T-helper 2 cell treated with Interferon-gamma antibody and Interleukin-4, amounts not matched to agents 100 ng/mL and 5 ng/mL, for 36 hours (primary cell): Measurements from ENCODE around the gene TTLL11. TPM values are rescaled to one million over a fixed set of nuclear protein-coding genes. Genes with fewer than 3 reads are reported as not detected.
"Not testable (repeated sequence)": the region's sequence is repeated elsewhere in the genome, so short reads cannot be mapped to it uniquely, and the experiment has no call there.

ENCODE experiments used
- intact Hi-C: fragments of 100-400 bp; cut with micrococcal nuclease; formaldehyde crosslinking; loops from one replicate; pipeline ENCODE4 v1.15.1; 2023
- total RNA-seq: library from RNA; stranded (reverse); gene quantifications from 2 replicates; pipeline ENCODE4 v1.2.3, GENCODE V29; 2022

Gene TTLL11
- total RNA-seq, 1 donor from 2014 or later = 2.7 TPM

DNA sequence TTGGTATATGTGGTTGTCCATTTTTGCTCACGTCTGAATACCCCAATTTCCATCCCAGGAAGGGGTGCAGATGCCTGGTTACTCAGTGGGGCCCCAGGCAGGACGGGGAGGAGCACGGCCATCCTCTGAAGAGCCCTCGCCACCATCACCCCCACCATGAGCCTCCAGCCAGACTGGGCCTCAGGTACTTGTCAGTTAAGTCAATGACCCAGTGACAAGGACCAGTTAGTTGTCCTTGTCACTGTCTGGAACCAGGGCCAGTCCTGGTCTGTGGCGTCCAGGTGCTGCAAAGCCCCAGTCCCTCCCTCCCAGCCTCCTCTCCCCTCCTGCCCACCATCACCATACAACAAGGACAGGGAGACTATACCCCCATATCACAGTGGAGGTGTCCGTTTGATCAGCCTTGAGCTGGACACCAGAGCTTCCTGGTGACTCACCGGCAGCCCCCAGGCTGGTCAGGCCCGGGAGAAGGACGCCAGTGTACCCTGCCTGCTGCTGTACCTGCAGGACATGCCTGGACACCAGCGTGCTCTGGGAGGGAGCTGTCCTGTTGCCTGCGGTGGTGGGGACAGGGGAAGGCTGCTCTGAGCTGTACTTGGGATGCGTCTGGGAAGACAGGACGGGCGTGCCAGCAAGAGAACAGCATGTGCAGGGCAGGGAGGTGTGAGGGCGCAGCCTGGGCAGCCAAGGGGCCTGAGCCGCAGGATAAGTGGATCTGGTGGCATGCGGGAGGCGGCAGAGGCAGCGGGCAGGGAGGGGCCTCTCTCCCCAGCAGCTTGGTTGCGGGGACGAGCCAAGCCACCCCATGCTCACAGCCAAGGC, 32.6 kb upstream of the TTLL11 start:
- intact Hi-C loops = loop anchor here (1.0 to 2.0 kb wide), 4 partner anchors 33 to 685 kb away; partner anchors contain the start of genes MORN5 and NDUFA8

DNA sequence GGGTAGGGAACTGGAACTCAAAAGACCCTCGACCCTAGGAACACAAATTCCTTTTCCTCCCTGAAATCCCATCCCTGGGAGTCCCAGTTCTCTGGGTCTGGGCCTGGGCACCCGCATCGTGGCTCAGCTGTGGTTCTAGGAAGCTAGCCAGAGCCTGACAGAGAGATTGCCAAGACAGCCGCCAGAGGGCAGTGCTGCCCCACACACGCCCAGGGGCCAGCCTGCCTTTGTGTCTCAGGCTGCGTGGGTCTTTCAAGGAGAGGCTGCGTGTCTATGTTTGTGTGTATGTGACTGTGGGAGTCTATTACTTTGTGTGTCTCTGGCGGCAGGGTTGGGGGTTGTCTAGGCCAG, 32.0 kb upstream of the TTLL11 start:
- intact Hi-C loops = loop anchor here (1.0 to 2.0 kb wide), 4 partner anchors 34 to 685 kb away; partner anchors contain the start of genes MORN5 and NDUFA8

DNA sequence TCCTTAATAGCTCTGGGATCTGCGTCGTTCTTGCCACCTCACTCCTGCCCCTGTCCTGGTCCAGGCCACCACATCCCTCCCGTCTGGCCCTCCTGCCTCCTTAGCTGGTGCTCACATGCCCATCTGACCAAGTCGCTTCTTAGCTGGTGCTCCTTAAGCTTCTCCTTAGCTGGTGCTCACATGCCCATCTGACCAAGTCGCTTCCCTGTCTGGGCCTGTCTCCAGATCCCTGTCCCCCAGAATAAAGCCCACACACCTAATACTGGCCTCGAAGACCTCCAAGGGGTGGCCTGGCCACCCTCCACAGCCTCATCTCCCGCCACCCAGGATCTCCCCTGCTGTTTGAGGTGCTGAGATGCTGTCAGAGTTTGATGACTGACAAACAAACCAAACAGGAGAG, 31.4 kb upstream of the TTLL11 start:
- intact Hi-C loops = loop anchor here (2.0 kb wide), 2 partner anchors 34 to 328 kb away; partner anchors contain the start of genes MORN5 and NDUFA8

DNA sequence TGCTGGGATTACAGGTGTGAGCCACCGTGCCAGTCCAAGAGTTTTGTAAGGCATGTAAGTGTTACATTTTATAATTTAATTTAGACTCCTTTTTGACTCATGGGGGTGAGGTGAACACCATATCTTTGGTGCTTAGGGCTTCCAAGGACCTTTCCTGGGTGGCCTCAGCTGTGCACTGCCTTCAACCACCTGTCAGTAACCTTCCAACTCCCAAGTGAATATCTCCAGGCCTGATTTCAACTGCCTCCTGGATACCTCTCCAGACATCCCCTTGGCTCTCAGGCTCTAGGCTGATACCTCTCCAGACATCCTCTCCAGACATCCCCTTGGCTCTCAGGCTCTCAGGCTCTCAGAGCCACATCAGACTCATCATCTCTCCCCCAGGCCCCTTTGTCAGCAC, 30.9 kb upstream of the TTLL11 start:
- intact Hi-C loops = loop anchor here (2.0 kb wide), 2 partner anchors 35 to 329 kb away; partner anchors contain the start of genes MORN5 and NDUFA8

DNA sequence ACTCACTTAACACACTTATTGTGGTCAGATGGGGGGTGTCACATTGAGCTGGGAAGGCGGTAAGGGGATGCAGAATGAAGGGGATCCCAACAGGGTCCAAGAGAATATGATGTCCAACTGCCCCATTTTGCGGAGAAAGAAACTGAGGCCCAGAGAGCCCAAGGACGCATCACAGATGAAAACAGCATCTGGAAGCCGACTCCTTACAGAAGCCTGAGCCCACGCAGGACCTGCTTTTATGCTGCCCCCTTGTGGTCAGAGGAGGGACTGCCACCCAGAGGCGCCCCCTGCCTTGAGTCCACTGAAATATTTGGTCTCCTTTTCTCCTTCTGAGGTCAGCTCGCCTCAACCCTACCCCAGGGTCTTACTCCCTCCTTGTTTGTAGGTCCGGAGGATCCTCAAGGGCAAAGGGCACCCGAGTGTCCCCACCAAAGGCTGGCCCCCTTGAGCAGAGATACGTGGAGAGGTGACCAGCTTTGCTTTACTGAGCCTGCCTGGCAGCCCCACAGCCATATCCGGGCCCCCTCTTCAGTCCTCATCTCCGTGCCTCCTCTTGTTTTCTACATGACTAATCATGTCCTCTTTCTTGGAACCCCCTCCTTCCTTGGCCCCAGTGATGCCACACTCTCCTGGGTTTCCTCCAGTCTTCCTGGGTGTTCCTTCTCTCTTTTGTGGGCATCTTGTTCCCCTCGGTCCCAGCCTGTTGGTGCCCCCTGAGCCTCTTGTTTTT, 30.0 kb upstream of the TTLL11 start:
- intact Hi-C loops = loop anchor here (1.0 kb wide), 1 partner anchor 24 kb away; no protein-coding TSS in a partner anchor

DNA sequence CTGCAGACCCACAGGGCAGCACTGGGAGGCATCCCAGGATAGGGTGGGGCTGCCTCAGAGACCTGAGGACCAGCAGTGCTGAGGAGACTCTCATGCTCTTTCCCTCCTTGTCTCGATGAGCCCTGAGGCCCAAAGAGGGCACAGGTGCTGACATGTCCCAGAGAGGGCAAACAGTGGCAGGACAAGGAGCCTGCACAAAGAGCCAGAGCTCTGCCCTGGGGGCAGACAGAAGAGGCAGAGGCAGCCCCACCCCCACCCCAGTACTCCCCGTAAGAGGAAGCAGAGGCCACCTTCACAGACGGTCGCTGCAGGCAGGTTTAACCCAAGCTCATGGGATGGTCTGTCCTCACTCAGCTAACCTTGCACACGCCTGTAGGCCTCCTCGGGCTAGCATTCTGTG, 29.4 kb upstream of the TTLL11 start:
- intact Hi-C loops = no loop called here

DNA sequence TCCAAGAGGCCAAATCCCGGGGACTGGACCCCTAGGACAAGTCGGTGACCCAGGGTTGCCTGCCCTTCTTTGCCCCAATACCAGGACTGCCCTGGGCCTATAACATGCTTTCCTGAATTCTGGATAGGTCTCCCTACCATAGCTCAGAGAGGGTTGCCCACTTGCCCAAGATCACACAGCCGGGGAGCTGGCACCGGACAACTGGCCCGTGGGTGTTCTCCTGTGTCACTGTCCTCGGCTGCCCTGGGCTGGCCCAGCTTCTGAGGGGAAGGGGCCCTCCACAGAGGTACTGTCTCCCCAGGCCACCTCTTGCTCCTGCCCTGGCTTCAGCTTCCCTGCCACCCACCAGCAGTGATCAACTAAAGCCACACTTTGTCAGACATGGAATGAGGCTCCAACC, 28.8 kb upstream of the TTLL11 start:
- intact Hi-C loops = no loop called here

DNA sequence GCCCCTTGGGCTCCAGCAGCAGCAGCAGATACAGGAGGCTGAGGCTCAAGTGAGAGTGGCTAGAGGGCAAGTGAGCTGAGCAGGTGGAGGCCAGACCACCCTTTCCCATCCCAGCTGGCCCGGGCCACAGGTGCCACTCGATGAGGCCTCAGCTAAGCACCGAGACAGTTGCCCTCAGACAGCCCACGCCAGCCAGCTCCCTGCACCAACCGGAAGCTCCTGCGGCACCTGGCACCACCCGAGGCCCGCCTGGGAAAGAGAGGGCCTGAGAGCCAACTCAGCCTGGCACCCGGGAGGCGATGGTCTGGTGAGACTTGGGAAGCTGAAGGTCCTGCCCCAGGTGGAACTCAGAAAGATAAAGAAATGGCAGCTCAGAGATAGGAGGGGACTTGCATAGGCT, 28.3 kb upstream of the TTLL11 start:
- intact Hi-C loops = no loop called here

DNA sequence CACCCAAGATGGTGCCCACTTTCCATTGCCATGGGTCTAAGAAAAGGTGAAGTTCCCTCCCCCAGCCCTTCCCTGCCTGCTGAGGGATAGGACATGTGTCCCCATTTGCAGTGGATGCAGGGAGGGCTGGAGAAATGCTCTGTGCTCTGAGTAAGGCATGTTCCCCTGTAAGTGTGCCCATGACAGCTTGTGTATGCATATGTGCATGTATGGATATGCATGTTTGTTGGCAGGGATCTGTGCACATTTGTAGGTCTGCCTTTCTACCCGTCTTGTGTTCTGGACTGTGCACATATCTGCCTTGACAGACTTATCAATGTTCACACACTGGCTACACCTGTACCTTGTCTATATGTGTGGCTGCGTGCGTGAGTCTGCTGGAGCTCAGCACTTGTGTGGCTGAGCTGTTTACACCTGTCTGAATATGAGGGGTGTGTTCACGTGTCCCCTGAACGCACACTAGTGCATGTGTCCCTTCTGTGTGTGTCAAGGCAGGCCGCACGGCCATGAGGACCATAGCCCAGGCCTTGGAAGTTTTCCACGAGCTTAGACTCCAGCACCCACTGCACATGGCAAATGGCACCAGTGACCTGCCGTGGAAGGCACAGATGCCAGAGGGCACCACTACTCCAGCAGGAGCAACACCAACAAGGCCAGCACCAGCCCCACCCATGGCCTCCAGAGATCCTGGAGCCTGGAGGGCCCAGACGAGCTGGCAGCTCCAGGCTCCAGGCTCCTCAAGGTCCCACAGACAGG, 27.4 kb upstream of the TTLL11 start:
- intact Hi-C loops = no loop called here

DNA sequence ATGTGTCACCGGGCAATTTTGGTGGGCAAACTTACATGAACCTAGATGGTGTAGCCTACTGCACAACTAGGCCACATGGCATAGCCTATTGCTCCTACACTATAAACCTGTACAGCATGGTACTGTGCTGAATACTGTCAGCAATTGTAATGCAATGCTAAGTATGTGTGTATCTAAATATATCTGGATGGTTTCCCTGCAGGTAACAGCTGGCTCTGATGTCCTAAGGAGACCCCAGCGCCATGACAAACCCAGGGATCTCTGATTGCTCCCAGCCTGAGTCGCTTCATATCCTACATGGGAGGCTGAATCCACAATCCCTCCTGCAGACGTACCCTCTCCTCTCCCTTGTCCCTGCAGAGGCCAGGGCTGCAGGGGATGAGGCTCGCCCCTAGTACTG, 26.6 kb upstream of the TTLL11 start:
- intact Hi-C loops = no loop called here

DNA sequence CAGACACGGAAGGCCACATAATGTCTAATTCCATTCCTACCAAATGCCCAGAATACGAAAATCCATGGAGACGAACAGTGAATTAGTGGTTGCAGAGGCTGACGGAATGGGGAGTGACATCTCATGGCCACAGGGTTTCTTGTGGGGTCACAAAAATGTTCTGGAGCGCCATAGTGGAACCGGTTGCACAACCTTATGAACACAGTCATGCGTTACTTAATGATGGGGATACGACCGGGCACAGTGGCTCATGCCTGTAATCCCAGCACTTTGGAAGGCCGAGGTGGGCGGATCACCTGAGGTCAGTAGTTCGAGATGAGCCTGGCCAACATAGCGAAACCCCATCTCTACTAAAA, 26.0 kb upstream of the TTLL11 start:
- intact Hi-C loops = no loop called here

DNA sequence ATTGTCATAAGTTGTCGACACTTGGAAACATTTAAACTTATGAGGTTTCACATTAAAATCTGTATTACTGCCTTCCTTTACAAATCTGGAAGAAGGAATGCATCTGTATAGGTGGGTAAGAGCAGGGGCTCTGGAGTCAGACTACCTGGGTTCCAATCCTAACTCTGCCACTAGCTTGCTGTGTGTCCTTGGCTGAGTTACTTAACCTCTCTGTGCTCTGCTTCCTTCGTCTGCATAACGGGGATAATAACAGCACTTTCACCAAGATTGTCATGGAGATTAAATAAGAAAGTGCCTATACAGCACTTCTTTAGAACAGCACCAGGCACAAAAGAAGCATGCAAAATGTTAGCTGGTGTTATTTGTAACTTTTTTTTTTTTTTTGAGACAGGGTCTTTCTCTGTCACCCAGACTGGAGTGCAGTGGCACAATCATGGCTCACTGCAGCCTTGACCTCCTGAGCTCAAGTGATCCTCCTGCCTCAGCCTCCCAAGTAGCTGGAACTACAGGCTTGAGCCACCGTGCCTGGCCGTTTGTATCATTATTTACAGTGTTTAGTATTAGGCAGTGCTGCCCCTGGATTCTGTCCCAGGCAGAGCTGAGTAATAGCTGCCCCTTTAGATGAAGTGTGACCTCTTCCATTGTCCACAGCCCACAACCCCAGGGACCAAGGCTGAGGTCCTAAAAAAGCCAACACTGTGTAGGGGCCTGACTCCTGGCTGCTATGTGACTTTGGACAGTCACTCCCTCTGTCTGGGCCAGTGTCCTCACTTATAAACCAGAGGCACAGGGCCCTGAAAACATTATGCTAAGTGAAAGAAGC, 25.4 kb upstream of the TTLL11 start:
- intact Hi-C loops = no loop called here

DNA sequence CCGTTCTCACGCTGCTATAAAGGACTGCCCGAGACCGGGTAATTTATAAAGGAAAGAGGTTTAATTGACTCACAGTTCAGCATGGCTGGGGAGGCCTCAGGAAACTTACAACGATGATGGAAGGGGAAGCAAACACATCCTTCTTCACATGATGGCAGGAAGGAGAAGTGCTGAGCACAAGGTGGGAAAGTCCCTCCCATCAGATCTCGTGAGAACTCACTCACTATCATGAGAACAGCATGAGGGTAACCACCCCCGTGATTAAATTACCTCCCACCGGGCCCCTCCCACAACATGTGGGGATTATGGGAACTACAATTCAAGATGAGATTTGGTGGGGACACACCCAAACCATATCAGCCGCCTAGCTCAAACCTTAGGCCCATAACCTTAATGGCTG, 24.1 kb upstream of the TTLL11 start:
- intact Hi-C loops = not testable (repeated sequence)

DNA sequence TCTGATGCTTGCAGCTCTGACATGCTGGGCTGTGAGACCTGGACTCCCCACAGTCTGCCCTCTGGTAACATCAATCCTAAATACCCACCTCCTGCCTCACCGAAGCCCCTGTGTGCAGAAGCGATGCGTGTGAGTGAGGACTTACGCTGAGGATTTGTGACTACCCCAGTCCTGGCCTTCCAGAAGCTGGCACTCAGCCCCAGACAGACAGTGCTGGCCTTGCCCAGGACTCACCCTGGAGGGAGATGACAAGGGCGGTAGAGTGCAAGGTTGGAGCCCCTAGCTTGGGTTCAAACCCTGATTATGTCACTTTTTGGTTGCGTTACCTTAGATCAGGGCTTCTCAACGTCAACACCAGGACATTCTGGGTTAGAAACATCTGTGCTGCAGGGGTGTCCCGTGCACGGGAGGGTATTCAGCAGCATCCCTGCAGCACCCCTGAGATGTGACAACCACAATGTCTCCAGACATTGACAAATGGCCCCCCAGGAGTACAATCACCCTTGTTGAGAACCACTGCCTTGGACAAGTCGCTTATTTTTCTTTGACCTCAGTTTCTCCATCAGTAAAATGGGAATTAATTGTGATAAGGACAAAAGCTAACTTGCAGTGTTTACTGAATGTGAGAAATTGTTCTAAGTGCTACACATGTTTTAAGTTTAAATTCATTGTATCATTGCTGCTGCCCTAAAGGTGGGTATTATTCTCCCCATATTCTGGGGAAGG, 23.5 kb upstream of the TTLL11 start:
- intact Hi-C loops = no loop called here

DNA sequence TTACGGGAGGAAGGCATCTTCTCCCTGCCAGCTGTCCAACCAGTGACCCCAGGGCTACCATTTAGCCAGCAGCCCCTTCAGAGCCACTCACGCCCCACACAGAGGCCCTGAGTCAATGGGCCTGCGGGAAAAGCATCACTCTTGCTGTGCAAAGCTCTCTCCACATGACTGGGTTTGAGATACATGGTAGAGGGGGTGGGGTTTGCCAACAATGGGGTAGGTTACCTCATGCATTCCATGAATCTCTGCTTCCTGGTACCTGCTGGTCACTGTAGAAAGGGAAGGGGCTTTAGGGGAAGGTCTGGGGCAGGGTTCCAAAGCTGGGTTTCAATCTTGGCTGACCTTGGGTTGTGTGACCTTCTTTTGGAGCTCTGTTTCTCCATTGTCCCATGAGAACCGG, 22.9 kb upstream of the TTLL11 start:
- intact Hi-C loops = no loop called here

DNA sequence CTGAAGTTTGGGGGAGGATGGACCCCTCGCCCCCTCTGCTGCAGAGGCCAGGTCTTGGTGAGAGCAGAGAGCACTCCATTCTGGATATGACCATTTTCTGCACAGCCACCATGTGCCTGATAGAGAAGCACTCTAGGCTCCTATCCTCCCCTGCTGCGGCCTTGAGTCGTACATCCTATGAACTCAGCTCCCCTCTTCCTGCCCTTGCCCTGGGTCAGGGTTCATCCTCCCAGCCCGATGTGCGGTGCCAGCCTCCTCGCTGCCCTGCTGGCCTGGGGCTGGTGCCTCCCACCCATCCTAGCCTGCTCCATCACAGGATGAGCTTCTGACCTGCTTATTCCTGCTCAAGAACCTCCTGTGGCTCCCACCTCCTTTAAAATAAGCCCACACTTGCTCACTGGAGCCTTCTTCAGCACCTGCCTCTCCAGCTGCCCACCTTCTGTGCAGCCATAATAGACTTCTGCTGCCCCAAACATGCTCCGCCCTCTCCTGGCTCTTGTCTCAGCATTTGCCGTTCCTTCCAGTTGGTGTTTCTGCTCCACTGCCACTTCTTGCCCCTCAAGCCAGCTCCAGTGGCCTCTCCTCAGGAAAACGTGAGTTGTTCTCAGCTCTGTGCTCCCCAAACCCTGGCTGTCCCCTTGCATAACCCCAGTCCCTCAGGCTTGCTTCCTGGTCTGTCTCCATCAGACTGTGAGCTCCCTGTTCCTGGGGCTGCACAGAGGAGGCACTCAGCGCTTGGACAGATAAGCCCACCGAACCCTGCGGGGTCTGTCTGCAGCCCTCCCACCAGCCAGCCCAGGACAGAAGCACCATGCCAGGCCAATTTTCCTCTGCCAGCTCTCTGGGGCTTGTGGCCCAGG, 22.3 kb upstream of the TTLL11 start:
- intact Hi-C loops = no loop called here

DNA sequence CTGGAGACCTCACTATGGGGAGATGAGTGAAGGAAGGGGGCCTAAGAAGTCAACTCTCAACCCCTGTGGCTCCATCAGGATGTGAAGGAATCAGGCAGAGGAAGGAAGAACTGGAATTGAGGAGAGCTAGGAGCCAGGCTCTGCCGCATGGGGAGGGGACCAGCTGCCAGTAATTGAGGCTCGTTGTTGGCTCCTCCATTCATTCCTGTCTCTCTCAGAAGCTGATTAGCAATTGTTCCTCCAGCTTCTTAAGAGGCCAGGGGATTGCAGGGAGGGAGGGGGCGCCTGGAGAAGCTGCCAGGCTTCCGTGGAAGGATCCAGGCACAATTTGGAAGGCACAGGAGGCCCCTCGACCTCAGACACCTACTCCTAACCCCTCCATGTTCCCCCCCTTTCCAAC, 20.5 kb upstream of the TTLL11 start:
- intact Hi-C loops = no loop called here

DNA sequence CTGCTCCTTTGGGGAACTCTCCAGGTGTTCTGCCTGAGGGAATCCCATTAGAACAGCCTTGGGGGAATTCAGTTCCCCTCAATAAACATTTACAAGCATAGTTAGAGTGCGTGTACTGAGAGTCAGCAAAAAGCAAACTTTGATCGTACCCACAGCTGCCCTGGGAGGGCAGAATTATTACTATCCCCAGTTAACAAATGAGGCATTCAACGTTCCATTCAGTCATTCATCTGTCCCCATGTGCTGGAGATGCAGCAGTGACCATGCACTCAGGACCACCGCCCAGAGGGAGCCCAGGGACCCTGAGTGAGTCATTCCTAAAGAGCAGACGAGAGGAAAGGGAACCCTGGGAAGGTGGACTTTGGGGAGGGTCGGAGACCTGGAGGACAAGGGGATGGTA, 19.1 kb upstream of the TTLL11 start:
- intact Hi-C loops = no loop called here

DNA sequence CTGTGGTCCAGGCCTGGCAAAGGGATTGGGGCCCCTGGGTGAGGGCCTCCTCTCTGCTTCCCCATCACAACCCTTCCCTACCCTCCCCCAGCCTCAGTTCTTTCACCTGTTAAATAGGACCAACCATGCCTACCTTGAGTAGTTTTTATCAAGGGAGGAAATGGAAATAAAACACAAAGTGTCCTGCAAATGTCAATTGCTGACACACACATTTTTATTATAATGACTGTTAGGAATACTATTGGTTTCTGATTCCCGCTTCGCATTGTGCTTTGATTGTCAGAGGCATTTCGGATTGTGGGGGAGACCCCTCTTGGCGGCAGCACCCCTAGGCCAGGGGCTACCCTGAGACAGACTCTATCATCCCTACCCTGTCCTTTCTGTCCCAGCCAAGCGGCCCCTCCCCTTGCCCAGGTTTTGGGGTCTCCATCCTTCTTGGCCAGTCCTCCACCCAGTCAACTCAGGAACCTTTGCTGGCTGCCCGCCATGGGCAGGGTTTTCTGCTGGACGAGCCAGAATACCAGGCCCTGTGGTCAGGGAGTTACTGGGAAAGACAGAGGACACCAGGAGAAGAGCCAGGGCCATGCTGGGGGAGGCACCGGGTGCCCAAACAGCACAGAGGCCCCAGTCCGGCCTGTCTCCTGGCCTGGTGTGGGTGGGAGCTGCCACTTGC, 18.4 kb upstream of the TTLL11 start:
- intact Hi-C loops = no loop called here
